ENCODE results near the gene PHPT1. TPM values are rescaled to one million over a fixed set of nuclear protein-coding genes. Genes with fewer than 3 reads are reported as not detected.
A peak's percentile ranks its signal among the peaks of the same experiment; 100 is the strongest.
"Not testable (repeated sequence)": the region's sequence is repeated elsewhere in the genome, so short reads cannot be mapped to it uniquely, and the experiment has no call there.

PHPT1 gene
- polyA plus RNA-seq, 4 donors: 111 to 337 (median 169) TPM

DNA sequence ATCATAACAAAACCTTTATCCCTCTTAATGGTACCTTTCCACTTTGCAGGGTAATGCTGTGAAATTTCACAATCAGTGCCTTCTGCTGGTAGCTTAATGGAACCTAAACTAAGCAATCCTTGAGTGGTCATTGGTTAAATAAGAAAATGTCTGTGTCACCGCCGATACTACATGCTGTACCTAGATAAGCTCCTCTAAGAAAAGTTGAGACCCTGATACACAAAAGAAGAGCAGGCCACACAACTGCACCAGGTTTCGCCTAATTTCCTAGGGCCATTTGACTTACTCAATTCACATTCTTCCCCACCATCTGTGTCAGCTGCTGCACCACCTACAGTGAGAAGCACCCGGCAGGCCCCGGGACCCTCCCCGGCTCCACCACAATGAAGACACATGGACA is 25.9 kb downstream of the PHPT1 start:
- FAIRE-seq: no peak
- 91 to 94% (median 94%) methylated on average over 6 of the region's 6 CpGs for WGBS, 3 donors
- Histone ChIP-seq H3K27ac (ENCODE audit: low read depth in 1 of 3, low read length in 2 of 3) (no peak overlapping the region), H3K4me1 (ENCODE audit: control insufficient read depth in 3 of 3, insufficient read depth in 2 of 3, low read depth in 1 of 3, low read length in 2 of 3) (no peaks in the 10 kb centered on the region), H3K9me3 (ENCODE audit: control insufficient read depth in 2 of 2, insufficient read depth in 1 of 2, low read depth in 1 of 2, low read length in 1 of 2) (peaks cover 0 to 12% of the 10 kb centered on the region in 2 donors), H3K36me3 (ENCODE audit: control insufficient read depth in 3 of 3, insufficient read depth in 2 of 3, low read depth in 1 of 3, low read length in 3 of 3) (no peaks in the 10 kb centered on the region), H3K27me3 (ENCODE audit: control insufficient read depth in 3 of 3, insufficient read depth in 3 of 3, low read length in 3 of 3) (no peaks in the 10 kb centered on the region), H3K4me3 (ENCODE audit: low read depth in 1 of 3, low read length in 3 of 3) (no peak overlapping the region)
- no peak for DNase-seq

DNA sequence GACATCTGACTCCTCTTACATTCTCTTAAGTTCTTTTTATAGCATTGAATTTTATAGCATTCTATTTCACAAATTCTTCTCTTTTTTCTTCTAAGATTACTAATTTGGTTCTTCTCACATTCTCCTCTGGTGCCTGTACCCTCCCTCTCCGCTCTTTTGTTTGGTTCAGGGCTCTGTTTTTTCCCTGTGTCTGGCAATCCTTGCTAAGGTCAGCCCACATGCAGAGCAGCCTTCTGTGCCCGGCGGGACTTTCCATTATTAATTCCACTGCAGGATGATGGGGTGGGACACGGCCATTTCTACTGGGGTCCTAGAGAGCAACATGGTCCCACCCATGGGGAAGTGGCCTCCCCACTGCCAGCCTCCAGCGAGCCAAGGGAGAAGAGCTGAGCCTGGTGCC is 27.3 kb downstream of the PHPT1 start:
- H3K36me3 ChIP-seq (ENCODE audit: control insufficient read depth in 3 of 3, insufficient read depth in 2 of 3, low read depth in 1 of 3, low read length in 3 of 3): no peaks in the 10 kb centered on the region
- no peak overlapping the region for H3K27ac ChIP-seq (ENCODE audit: low read depth in 1 of 3, low read length in 2 of 3)
- H3K9me3 ChIP-seq (ENCODE audit: control insufficient read depth in 2 of 2, insufficient read depth in 1 of 2, low read depth in 1 of 2, low read length in 1 of 2): peaks cover 0 to 12% of the 10 kb centered on the region in 2 donors
- H3K4me3 ChIP-seq (ENCODE audit: low read depth in 1 of 3, low read length in 3 of 3): no peak overlapping the region
- 81 to 85% (median 85%) methylated on average over 5 of the region's 5 CpGs for WGBS, 3 donors
- FAIRE-seq (no peak), DNase-seq (no peak)
- peaks cover 0 to 3% (median 0%) of the 10 kb centered on the region in 3 donors for H3K4me1 ChIP-seq (ENCODE audit: control insufficient read depth in 3 of 3, insufficient read depth in 2 of 3, low read depth in 1 of 3, low read length in 2 of 3)
- no peaks in the 10 kb centered on the region for H3K27me3 ChIP-seq (ENCODE audit: control insufficient read depth in 3 of 3, insufficient read depth in 3 of 3, low read length in 3 of 3)

DNA sequence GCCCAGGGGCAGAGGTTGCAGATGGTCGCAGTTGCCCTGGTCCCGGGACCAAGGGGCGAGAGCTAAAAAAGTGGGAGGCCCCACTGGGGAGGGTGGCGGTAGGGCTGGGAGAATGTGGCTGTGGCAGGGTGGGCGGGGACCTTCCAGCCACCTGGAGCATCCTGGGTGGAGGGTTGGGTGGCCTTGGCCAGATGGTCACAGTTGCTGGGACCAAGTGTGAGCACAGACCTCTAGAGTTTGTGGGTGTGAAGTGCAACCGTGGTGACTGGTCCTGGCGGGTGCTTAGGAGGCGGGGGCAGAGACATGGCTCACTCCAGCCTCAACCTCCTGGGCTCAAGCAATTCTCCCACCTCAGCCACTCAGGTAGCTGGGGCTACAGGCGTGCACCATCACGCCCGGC is 31.4 kb downstream of the PHPT1 start:
- no peak for FAIRE-seq
- no peaks in the 10 kb centered on the region for H3K36me3 ChIP-seq (ENCODE audit: control insufficient read depth in 3 of 3, insufficient read depth in 2 of 3, low read depth in 1 of 3, low read length in 3 of 3)
- peaks cover 0 to 23% (median 0%) of the 10 kb centered on the region in 3 donors for H3K4me1 ChIP-seq (ENCODE audit: control insufficient read depth in 3 of 3, insufficient read depth in 2 of 3, low read depth in 1 of 3, low read length in 2 of 3)
- no peaks in the 10 kb centered on the region for H3K27me3 ChIP-seq (ENCODE audit: control insufficient read depth in 3 of 3, insufficient read depth in 3 of 3, low read length in 3 of 3)
- no peak overlapping the region for H3K4me3 ChIP-seq (ENCODE audit: low read depth in 1 of 3, low read length in 3 of 3)
- DNase-seq: no peak
- no peaks in the 10 kb centered on the region for H3K9me3 ChIP-seq (ENCODE audit: control insufficient read depth in 2 of 2, insufficient read depth in 1 of 2, low read depth in 1 of 2, low read length in 1 of 2)
- 77 to 81% (median 78%) methylated on average over 9 to 11 of the region's 11 CpGs for WGBS, 3 donors
- H3K27ac ChIP-seq (ENCODE audit: low read depth in 1 of 3, low read length in 2 of 3): no peak overlapping the region

DNA sequence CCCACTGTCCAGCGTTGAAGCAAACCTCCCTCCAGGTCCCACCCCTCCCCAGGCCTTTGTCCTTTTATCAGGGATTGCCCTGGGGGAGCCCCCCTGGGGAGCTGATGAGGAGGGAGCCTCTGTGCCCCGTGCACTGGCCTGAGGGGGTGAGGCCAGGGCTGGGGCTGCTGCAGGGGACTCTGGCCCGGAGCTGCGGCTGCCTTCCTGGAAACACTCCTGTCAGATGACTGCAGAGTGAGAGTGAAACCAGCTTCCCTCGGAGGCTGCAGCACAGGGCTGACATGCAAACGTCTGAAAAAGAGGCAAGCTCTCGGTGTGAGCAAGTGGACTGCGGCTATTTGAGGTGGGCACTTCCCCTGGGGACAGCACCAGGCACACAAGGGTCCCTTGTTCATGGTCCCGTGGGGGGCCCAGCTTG is 32.5 kb downstream of the PHPT1 start:
- peaks cover 0 to 24% (median 0%) of the 10 kb centered on the region in 3 donors for H3K4me1 ChIP-seq (ENCODE audit: control insufficient read depth in 3 of 3, insufficient read depth in 2 of 3, low read depth in 1 of 3, low read length in 2 of 3)
- DNase-seq (peak; percentile 80 to 93), FAIRE-seq (no peak)
- no peaks in the 10 kb centered on the region for H3K9me3 ChIP-seq (ENCODE audit: control insufficient read depth in 2 of 2, insufficient read depth in 1 of 2, low read depth in 1 of 2, low read length in 1 of 2)
- H3K36me3 ChIP-seq (ENCODE audit: control insufficient read depth in 3 of 3, insufficient read depth in 2 of 3, low read depth in 1 of 3, low read length in 3 of 3): no peaks in the 10 kb centered on the region
- no peaks in the 10 kb centered on the region for H3K27me3 ChIP-seq (ENCODE audit: control insufficient read depth in 3 of 3, insufficient read depth in 3 of 3, low read length in 3 of 3)
- WGBS, 3 donors: 3 to 10% (median 7%) methylated on average over 9 of the region's 9 CpGs
- peak overlapping the region; percentile 42 to 100 (median 65) for H3K27ac ChIP-seq (ENCODE audit: low read depth in 1 of 3, low read length in 2 of 3)
- H3K4me3 ChIP-seq (ENCODE audit: low read depth in 1 of 3, low read length in 3 of 3): peak overlapping the region in 2 of 3 donors; percentile 4 to 17

DNA sequence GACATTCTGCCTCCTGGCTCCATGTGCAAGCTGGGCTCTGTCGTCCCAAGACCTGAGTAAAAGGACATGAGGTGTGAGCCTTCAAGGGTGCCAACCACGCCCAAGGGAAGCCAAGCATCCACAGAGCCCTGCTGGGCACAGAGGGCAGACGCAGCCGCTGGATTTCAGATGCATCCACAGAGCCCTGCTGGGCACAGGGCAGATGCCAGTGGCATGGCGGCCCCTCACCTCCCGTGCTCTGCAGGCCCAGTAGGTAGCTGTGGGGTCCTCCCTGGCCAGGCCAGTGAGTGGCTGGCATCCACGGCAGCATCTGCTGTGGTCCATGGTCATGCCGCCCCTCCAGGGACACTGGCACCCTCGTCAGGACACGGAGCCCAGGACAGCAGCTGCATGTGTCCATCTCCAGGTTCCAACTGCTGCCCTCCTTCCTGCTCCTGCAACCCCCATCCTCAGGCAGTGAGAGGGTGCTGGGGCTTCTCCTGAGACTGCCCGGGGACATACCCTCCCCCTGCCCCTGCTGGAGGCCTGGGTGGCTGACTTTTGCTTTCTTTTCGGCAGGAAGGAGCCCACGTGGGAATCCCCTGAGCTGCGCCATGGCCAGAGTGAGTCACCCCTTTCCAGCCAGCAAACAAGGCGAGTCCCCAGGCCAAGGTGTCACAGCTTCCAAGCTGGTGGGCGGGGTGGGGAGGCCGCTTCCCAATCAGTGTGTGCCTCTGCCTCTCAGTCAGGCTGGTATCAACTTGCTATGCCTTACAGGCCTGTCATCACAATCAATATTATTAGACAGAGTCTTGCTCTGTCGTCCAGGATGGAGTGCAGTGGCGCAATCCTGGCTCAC is 33.1 kb downstream of the PHPT1 start:
- peak overlapping the region in 2 of 3 donors; percentile 4 to 17 for H3K4me3 ChIP-seq (ENCODE audit: low read depth in 1 of 3, low read length in 3 of 3)
- H3K27me3 ChIP-seq (ENCODE audit: control insufficient read depth in 3 of 3, insufficient read depth in 3 of 3, low read length in 3 of 3): no peaks in the 10 kb centered on the region
- H3K36me3 ChIP-seq (ENCODE audit: control insufficient read depth in 3 of 3, insufficient read depth in 2 of 3, low read depth in 1 of 3, low read length in 3 of 3): no peaks in the 10 kb centered on the region
- peak overlapping the region; percentile 42 to 100 (median 65) for H3K27ac ChIP-seq (ENCODE audit: low read depth in 1 of 3, low read length in 2 of 3)
- H3K9me3 ChIP-seq (ENCODE audit: control insufficient read depth in 2 of 2, insufficient read depth in 1 of 2, low read depth in 1 of 2, low read length in 1 of 2): no peaks in the 10 kb centered on the region
- FAIRE-seq (no peak), DNase-seq (peak; percentile 79 to 93)
- 12 to 33% (median 24%) methylated on average over 19 of the region's 19 CpGs for WGBS, 3 donors
- H3K4me1 ChIP-seq (ENCODE audit: control insufficient read depth in 3 of 3, insufficient read depth in 2 of 3, low read depth in 1 of 3, low read length in 2 of 3): peaks cover 0 to 26% (median 0%) of the 10 kb centered on the region in 3 donors

DNA sequence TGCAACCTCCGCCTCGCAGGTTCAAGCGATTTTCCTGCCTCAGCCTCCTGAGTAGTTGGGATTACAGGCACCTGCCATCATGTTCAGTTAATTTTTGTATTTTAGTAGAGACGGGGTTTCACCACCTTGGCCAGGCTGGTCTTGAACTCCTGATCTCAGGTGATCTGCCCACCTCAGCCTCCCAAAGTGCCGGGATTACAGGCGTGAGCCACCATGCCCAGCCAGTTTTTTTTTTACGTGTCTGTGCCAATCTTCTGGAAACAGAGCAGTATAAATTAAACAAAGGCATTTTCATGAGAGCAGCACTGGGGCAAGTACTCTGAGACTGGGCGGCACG is 33.7 kb downstream of the PHPT1 start:
- 51 to 78% (median 58%) methylated on average over 9 of the region's 9 CpGs for WGBS, 3 donors
- not testable (repeated sequence) for FAIRE-seq; H3K36me3 ChIP-seq (ENCODE audit: control insufficient read depth in 3 of 3, insufficient read depth in 2 of 3, low read depth in 1 of 3, low read length in 3 of 3)

DNA sequence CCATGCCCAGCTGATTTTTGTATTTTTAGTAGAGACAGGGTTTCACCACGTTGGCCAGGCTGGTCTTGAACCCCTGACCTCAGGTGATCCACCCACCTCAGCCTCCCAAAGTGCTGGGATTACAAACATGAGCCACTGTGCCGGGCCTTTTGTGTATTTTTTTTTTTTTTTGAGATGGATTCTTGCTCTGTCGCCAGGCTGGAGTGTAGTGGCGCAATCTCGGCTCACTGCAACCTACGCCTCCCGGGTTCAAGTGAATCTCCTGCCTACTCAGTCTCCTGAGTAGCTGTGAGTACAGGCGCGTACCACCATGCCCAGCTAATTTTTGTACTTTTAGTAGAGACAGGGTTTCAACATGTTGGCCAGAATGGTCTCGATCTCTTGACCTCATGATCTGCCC is 34.5 kb downstream of the PHPT1 start:
- H3K4me1 ChIP-seq (ENCODE audit: control insufficient read depth in 3 of 3, insufficient read depth in 2 of 3, low read depth in 1 of 3, low read length in 2 of 3): peaks cover 0 to 27% (median 0%) of the 10 kb centered on the region in 3 donors
- FAIRE-seq; DNase-seq; H3K4me3 ChIP-seq (ENCODE audit: low read depth in 1 of 3, low read length in 3 of 3); H3K36me3 ChIP-seq (ENCODE audit: control insufficient read depth in 3 of 3, insufficient read depth in 2 of 3, low read depth in 1 of 3, low read length in 3 of 3); H3K27ac ChIP-seq (ENCODE audit: low read depth in 1 of 3, low read length in 2 of 3); H3K9me3 ChIP-seq (ENCODE audit: control insufficient read depth in 2 of 2, insufficient read depth in 1 of 2, low read depth in 1 of 2, low read length in 1 of 2); H3K27me3 ChIP-seq (ENCODE audit: control insufficient read depth in 3 of 3, insufficient read depth in 3 of 3, low read length in 3 of 3): not testable (repeated sequence)
- WGBS, 3 donors: 87 to 92% (median 88%) methylated on average over 10 of the region's 10 CpGs

More for the DNA sequence above, 33.7 kb downstream of the PHPT1 start:
- DNase-seq; H3K27me3 ChIP-seq (ENCODE audit: control insufficient read depth in 3 of 3, insufficient read depth in 3 of 3, low read length in 3 of 3); H3K9me3 ChIP-seq (ENCODE audit: control insufficient read depth in 2 of 2, insufficient read depth in 1 of 2, low read depth in 1 of 2, low read length in 1 of 2); H3K4me3 ChIP-seq (ENCODE audit: low read depth in 1 of 3, low read length in 3 of 3): not testable (repeated sequence)
- Histone ChIP-seq H3K4me1 (ENCODE audit: control insufficient read depth in 3 of 3, insufficient read depth in 2 of 3, low read depth in 1 of 3, low read length in 2 of 3) (peaks cover 0 to 27% (median 0%) of the 10 kb centered on the region in 3 donors), H3K27ac (ENCODE audit: low read depth in 1 of 3, low read length in 2 of 3) (peak overlapping the region; percentile 50 to 100 (median 65))

DNA sequence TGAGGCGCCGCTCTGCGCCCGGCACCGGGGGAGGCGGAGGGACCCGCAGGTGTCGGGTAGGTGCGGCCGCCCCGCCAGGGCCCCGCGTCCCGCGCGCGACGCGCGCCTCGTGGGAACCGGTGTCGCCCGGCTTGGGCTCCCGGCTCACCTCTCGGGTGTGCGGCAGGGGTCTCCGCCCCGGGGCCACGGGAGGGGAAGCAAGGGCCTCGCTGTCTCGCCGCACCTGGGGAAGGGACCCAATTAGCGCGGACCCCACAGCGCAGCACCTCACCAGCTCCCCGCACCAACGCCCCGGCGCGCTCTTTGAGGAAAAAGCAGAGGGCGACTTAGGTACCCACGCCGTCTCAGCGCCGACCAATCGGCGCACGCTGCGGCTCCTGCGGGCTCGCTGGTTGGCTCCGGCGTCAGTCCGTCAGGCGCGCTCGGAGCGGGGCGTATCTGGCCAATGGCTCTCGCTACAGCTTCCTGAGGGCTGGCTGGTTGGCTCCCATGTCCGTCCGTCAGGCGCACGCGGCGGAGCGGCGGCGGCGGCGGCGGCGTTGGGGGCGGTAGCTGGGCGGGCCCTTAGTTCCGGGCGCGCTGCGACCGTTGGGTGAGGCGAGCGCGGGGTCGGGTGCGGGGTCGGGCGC is 36.9 kb downstream of the PHPT1 start, which contains the start of gene TRAF2:
Gene TRAF2, plus strand, starts transcription at position 567 of the 629 bp plus-strand sequence. CDS start 12,225 bp downstream, outside the sequence.
- no peaks in the 10 kb centered on the region for H3K9me3 ChIP-seq (ENCODE audit: control insufficient read depth in 2 of 2, insufficient read depth in 1 of 2, low read depth in 1 of 2, low read length in 1 of 2)
- H3K4me1 ChIP-seq (ENCODE audit: control insufficient read depth in 3 of 3, insufficient read depth in 2 of 3, low read depth in 1 of 3, low read length in 2 of 3): peaks cover 0 to 27% (median 0%) of the 10 kb centered on the region in 3 donors
- FAIRE-seq: no peak
- peak within 1 kb of the TSS; percentile 50 to 70 (median 56) for H3K27ac ChIP-seq (ENCODE audit: low read depth in 1 of 3, low read length in 2 of 3)
- DNase-seq: peak; percentile 98 to 100
- peaks cover 0 to 20% (median 0%) of the 10 kb centered on the region in 3 donors for H3K36me3 ChIP-seq (ENCODE audit: control insufficient read depth in 3 of 3, insufficient read depth in 2 of 3, low read depth in 1 of 3, low read length in 3 of 3)
- WGBS, 3 donors: 0% methylated on average over 70 to 88 of the region's 88 CpGs
- peak within 1 kb of the TSS; percentile 65 to 96 (median 92) for H3K4me3 ChIP-seq (ENCODE audit: low read depth in 1 of 3, low read length in 3 of 3)
- H3K27me3 ChIP-seq (ENCODE audit: control insufficient read depth in 3 of 3, insufficient read depth in 3 of 3, low read length in 3 of 3): no peaks in the 10 kb centered on the region

All from small intestine (tissue), 7 donors.